Measurements from ENCODE around the gene SPOCK2.
"Not testable (repeated sequence)": the region's sequence is repeated elsewhere in the genome, so short reads cannot be mapped to it uniquely, and the experiment has no call there.

Gene SPOCK2

GRCh38 chr10:72034040-72034499 is 54.3 kb downstream of the SPOCK2 start:
- no peak overlapping the region for H3K4me3 ChIP-seq (ENCODE audit: low read depth, low read length)
- DNase-seq (ENCODE audit: low read depth), result no peak
- no peak for TF ChIP-seq CTCF (conservative IDR thresholded peaks at IDR 0.05; ENCODE audit: low read depth, low read length)

- H3K4me3 ChIP-seq (ENCODE audit: low read depth, low read length); DNase-seq (ENCODE audit: low read depth): not testable (repeated sequence)
These were observed 55.8 kb downstream of the SPOCK2 start for GRCh38 chr10:72032409-72033162.

GRCh38 chr10:72031706-72032105 is 56.6 kb downstream of the SPOCK2 start:
- H3K4me3 ChIP-seq (ENCODE audit: low read depth, low read length), result no peak overlapping the region
- no peak for TF ChIP-seq CTCF (conservative IDR thresholded peaks at IDR 0.05; ENCODE audit: low read depth, low read length)
- DNase-seq (ENCODE audit: low read depth), result no peak

GRCh38 chr10:72030762-72031543 is 57.4 kb downstream of the SPOCK2 start:
- H3K4me3 ChIP-seq (ENCODE audit: low read depth, low read length), result no peak overlapping the region
- TF ChIP-seq CTCF (conservative IDR thresholded peaks at IDR 0.05; ENCODE audit: low read depth, low read length), result no peak
- peak; percentile 64 for DNase-seq (ENCODE audit: low read depth)

- DNase-seq (ENCODE audit: low read depth), result no peak
- TF ChIP-seq CTCF (conservative IDR thresholded peaks at IDR 0.05; ENCODE audit: low read depth, low read length), result no peak
- H3K4me3 ChIP-seq (ENCODE audit: low read depth, low read length), result no peak overlapping the region
These were observed 58.9 kb downstream of the SPOCK2 start for GRCh38 chr10:72029414-72029813.

- H3K4me3 ChIP-seq (ENCODE audit: low read depth, low read length), result no peak overlapping the region
- TF ChIP-seq CTCF (conservative IDR thresholded peaks at IDR 0.05; ENCODE audit: low read depth, low read length), result no peak
- peak; percentile 67 for DNase-seq (ENCODE audit: low read depth)
These were observed 60.9 kb downstream of the SPOCK2 start for GRCh38 chr10:72027498-72027897.

- H3K4me3 ChIP-seq (ENCODE audit: low read depth, low read length), result no peak overlapping the region
- DNase-seq (ENCODE audit: low read depth), result no peak
- no peak for TF ChIP-seq CTCF (conservative IDR thresholded peaks at IDR 0.05; ENCODE audit: low read depth, low read length)
These were observed 61.9 kb downstream of the SPOCK2 start for GRCh38 chr10:72026278-72027111.
